Spleen (tissue), 11 donors: ENCODE measurements around the gene GZMH. TPM values are rescaled to one million over a fixed set of nuclear protein-coding genes. Genes with fewer than 3 reads are reported as not detected.

Source experiments
- DNase-seq: peaks from one replicate; pipeline ENCODE4 v3.0.0-alpha.2; 2020
- H3K27ac ChIP-seq, 8 donors: fragments of 200-600 bp; sonication (generic) in 7 of 8; 1 replicate in 4 of 8; 2 replicates in 4 of 8; pipeline versions ENCODE4 v1.5.0 to v1.8.0; 2016 to 2021; ENCODE audit warnings: inconsistent platforms in 4 of 8, mild to moderate bottlenecking in 4 of 8, moderate library complexity in 1 of 8
- H3K27me3 ChIP-seq, 7 donors: fragments of 200-600 bp; sonication (generic) in 6 of 7; replicated peaks in 1 of 7; 1 replicate in 4 of 7; 2 replicates in 3 of 7; pipeline versions ENCODE4 v1.5.0 to v1.8.0; 2016 to 2021; ENCODE audit warnings: inconsistent platforms in 3 of 7, mild to moderate bottlenecking in 1 of 7
- H3K36me3 ChIP-seq, 6 donors: fragments of 200-600 bp; sonication (generic) in 5 of 6; 1 replicate in 4 of 6; 2 replicates in 2 of 6; pipeline versions ENCODE4 v1.5.0 to v1.8.0; 2016 to 2021; ENCODE audit warnings: inconsistent platforms in 2 of 6
- H3K4me1 ChIP-seq, 6 donors: fragments of 200-600 bp; sonication (generic) in 5 of 6; 1 replicate in 3 of 6; 2 replicates in 3 of 6; pipeline versions ENCODE4 v1.5.0 to v1.8.0; 2016 to 2021; ENCODE audit warnings: inconsistent platforms in 3 of 6
- H3K4me3 ChIP-seq, 8 donors: fragments of 200-600 bp; sonication (generic) in 7 of 8; 1 replicate in 4 of 8; 2 replicates in 4 of 8; pipeline versions ENCODE4 v1.5.0 to v1.8.0; 2016 to 2021; ENCODE audit warnings: inconsistent platforms in 4 of 8, mild to moderate bottlenecking in 4 of 8, moderate library complexity in 2 of 8
- H3K9me3 ChIP-seq, 8 donors: fragments of 200-600 bp; sonication (generic) in 7 of 8; 1 replicate in 4 of 8; 2 replicates in 4 of 8; pipeline versions ENCODE4 v1.5.0 to v1.8.0; 2016 to 2021; ENCODE audit warnings: inconsistent platforms in 4 of 8
- CTCF ChIP-seq, 11 experiments: fragments of 200-600 bp in 7 of 11; fragments of 450-650 bp in 4 of 11; sonication (generic) in 4 of 11; IDR thresholded peaks in 8 of 11; conservative IDR thresholded peaks in 3 of 11; 1 replicate in 7 of 11; 2 replicates in 4 of 11; pipeline versions ENCODE4 v1.4.0 to v1.8.0; 2016 to 2021; ENCODE audit warnings: antibody characterized with exemption in 11 of 11, inconsistent platforms in 4 of 11, mild to moderate bottlenecking in 1 of 11
- POLR2A ChIP-seq, 3 donors: fragments of 450-650 bp; IDR thresholded peaks; one replicate each; pipeline ENCODE4 v1.5.1; 2017; ENCODE audit warnings: antibody characterized with exemption in 3 of 3, mild to moderate bottlenecking in 1 of 3
- POLR2AphosphoS5 ChIP-seq, 3 donors: sonication (generic); formaldehyde crosslinking; IDR thresholded peaks; one replicate each; pipeline ENCODE4 v1.5.1; 2017; ENCODE audit warnings: antibody characterized with exemption in 3 of 3
- WGBS, 5 donors: extraction: QIAGEN DNeasy Blood & Tissue Kit in 3 of 5; methylation state at CpG; one replicate each; pipeline versions ENCODE4 v1.1.5 to v1.1.7; 2013 to 2018; 5-methylcytosine and 5-hydroxymethylcytosine counted together
- intact Hi-C: fragments of 100-400 bp; cut with DNase I; formaldehyde crosslinking; loops from one replicate; pipeline ENCODE4 v1.15.0; 2023; ENCODE audit warnings: low total_unique reads
- polyA plus RNA-seq, 3 donors: library from polyadenylated mRNA; stranded (reverse); fragments of 200-250 nt; gene quantifications; one replicate each; pipeline ENCODE4 v1.2.1, GENCODE V29; 2013
- total RNA-seq, 7 donors: library from RNA; depleted of rRNA in 3 of 7; stranded (reverse); fragments of >200 nt in 3 of 7; fragmentation: NEBNext Ultra II Directional in 4 of 7; extraction: Animal tissue kit (Norgen Biotek cat#: 25700) in 4 of 7; gene quantifications; one replicate each; pipeline versions ENCODE4 v1.1.0 to v1.2.1, GENCODE V29; 2016 to 2021
- donor health status: healthy with polysubstance abuse.
- donor health status: DM: no; HTN: no; CAD: no; lungs with moderate emphysema.
- donor health status: DM: no; HTN: no; CAD: no.
- donor health status: Bipolar disorder and iron deficiency.
- donor health status: healthy.
- donor health status: DM: no; HTN: no; CAD: no.
- donor health status: DM: yes; HTN: yes; CAD: no.

The GZMH gene
- total and polyA plus RNA-seq, 10 donors: 2.8 to 29.4 (median 9.7) TPM

GRCh38 chr14:24578558-24578957, 30.9 kb downstream of the GZMH start:
- Histone ChIP-seq H3K36me3 (no peaks in the 10 kb centered on the region), H3K27me3 (no peaks in the 10 kb centered on the region), H3K4me1 (peaks cover 0 to 9% (median 0%) of the 10 kb centered on the region in 6 donors), H3K4me3 (no peak overlapping the region), H3K9me3 (peaks cover 0 to 4% (median 3%) of the 10 kb centered on the region in 8 donors), H3K27ac (no peak overlapping the region)
- WGBS, 5 donors: 60 to 89% (median 80%) methylated on average over 2 of the region's 2 CpGs
- no peak for DNase-seq
- TF ChIP-seq POLR2A (IDR thresholded peaks at IDR 0.05) (no peak), POLR2AphosphoS5 (IDR thresholded peaks at IDR 0.05) (no peak), CTCF (IDR thresholded peaks at IDR 0.05 in 8 of 11, conservative IDR thresholded peaks at IDR 0.05 in 3 of 11) (no peak)
- intact Hi-C loops: no loop called here

DNA sequence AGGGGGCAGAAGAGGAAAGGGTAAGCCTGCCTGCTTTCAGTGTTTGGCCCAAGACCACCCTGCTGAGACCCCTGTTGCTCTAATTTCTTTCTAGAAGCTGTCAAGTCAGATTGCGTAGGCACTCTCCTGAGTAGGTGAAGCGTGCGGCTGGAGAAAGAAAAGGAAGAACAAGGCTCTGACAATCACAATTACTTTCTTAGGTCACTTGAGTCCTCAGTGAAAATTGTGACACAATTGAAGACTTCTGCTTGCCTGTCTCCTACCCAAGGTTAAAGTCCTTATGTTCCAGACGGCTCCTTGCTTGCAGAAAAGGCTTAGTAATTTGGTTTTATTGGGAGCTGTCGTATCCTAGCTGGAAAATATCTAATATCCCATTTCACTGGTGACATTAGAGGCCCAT, 32.7 kb downstream of the GZMH start:
- WGBS, 5 donors: 51 to 80% (median 75%) methylated on average over 5 of the region's 5 CpGs
- intact Hi-C loops: no loop called here
- no peak for TF ChIP-seq CTCF (IDR thresholded peaks at IDR 0.05 in 8 of 11, conservative IDR thresholded peaks at IDR 0.05 in 3 of 11)
- TF ChIP-seq POLR2AphosphoS5 (IDR thresholded peaks at IDR 0.05): no peak
- no peak for TF ChIP-seq POLR2A (IDR thresholded peaks at IDR 0.05)
- no peak for DNase-seq
- Histone ChIP-seq H3K9me3 (no peaks in the 10 kb centered on the region), H3K27me3 (no peaks in the 10 kb centered on the region), H3K36me3 (no peaks in the 10 kb centered on the region), H3K4me3 (no peak overlapping the region), H3K4me1 (peaks cover 0 to 9% (median 0%) of the 10 kb centered on the region in 6 donors), H3K27ac (no peak overlapping the region)

DNA sequence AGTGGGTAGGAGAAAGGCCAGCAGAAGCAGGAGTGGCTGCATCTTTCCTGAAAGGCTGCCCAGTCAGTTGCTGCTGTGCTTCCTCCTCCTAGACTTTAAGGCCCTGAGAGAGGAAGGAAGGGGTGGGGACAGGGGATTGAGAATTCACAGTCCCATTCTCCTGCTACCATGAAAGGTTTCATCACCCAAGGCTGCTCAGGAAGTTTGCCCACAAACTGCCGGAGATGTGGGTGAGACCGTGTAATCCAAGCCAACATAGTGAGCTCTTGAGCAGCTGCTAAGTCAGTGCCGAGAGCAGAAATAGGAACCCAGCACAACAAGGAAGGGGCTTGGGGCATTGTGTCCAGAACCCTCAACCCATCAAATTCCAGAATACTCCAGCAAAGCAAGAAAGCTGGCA, 33.3 kb downstream of the GZMH start, which contains the start of gene CTSG:
Gene CTSG, minus strand, starts transcription at position 69 of the 400 bp plus-strand sequence. Its CDS starts 27 bp downstream, at position 42.
- Histone ChIP-seq H3K27me3 (no peaks in the 10 kb centered on the region), H3K4me3 (no peak within 1 kb of the TSS), H3K27ac (no peak within 1 kb of the TSS), H3K36me3 (no peaks in the 10 kb centered on the region), H3K4me1 (peaks cover 0 to 9% (median 0%) of the 10 kb centered on the region in 6 donors), H3K9me3 (no peaks in the 10 kb centered on the region)
- intact Hi-C loops: no loop called here
- no peak for DNase-seq
- TF ChIP-seq CTCF (IDR thresholded peaks at IDR 0.05 in 8 of 11, conservative IDR thresholded peaks at IDR 0.05 in 3 of 11) (no peak), POLR2AphosphoS5 (IDR thresholded peaks at IDR 0.05) (no peak), POLR2A (IDR thresholded peaks at IDR 0.05) (no peak)
- 9 to 43% (median 17%) methylated on average over 3 of the region's 3 CpGs for WGBS, 5 donors

DNA sequence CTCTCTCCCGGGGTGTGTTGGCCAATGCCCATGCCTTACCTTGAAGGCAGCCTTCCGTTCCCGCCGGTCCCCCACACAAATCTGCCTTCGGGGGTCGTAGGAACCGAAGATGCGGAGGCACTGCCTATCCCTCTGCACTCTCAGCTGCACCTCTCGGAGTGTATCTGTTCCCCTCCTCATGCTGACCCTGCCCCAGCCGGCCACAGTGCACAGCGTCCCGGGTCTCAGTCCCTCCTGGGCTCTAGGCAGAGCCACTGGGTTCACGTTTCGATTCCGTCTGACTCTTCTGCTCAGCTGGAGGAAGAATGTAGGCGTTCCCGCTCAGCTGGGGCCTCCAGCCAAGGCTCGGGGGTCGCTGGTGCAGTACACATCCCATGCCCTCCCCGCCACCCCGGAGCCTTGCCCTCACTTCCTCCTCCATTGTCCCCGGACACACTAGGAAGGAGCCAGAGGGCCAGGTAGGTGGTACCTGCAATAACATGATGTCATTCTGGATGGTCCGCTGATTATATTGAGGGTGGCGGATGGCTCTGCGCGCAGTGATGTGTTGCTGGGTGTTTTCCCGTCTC, 35.2 kb downstream of the GZMH start:
- H3K27me3 ChIP-seq: no peaks in the 10 kb centered on the region
- H3K4me1 ChIP-seq: peaks cover 0 to 9% (median 0%) of the 10 kb centered on the region in 6 donors
- peak; percentile 68 for DNase-seq
- no peak overlapping the region for H3K27ac ChIP-seq
- no peaks in the 10 kb centered on the region for H3K36me3 ChIP-seq
- peaks cover 0 to 9% (median 2%) of the 10 kb centered on the region in 8 donors for H3K9me3 ChIP-seq
- WGBS, 5 donors: 74 to 89% (median 79%) methylated on average over 25 to 27 of the region's 27 CpGs
- TF ChIP-seq POLR2AphosphoS5 (IDR thresholded peaks at IDR 0.05) (no peak), POLR2A (IDR thresholded peaks at IDR 0.05) (no peak), CTCF (IDR thresholded peaks at IDR 0.05 in 8 of 11, conservative IDR thresholded peaks at IDR 0.05 in 3 of 11) (no peak)
- intact Hi-C loops: no loop called here
- H3K4me3 ChIP-seq: no peak overlapping the region
